B cell (primary cell): ENCODE measurements around the gene G3BP1. TPM values are rescaled to one million over a fixed set of nuclear protein-coding genes. Genes with fewer than 3 reads are reported as not detected.
A peak's percentile ranks its signal among the peaks of the same experiment; 100 is the strongest.

ENCODE experiments used
- ATAC-seq: fragments of 200-7000 bp; cut with Tn5 transposase; one replicate; pipeline ENCODE4 v1.10.0; 2021; ENCODE audit warnings: low read depth, mild to moderate bottlenecking, moderate number of reproducible peaks, moderate library complexity
- CTCF ChIA-PET: fragments of 350-600 bp; sonication (Branson Sonifier 250); formaldehyde crosslinking; loops from one replicate; lab custom pipeline; 2021; ENCODE audit warnings: antibody characterized with exemption, inconsistent platforms; lab: Charles Lee
- POLR2A ChIA-PET: fragments of 350-600 bp; sonication (Branson Sonifier 250); formaldehyde crosslinking; loops from one replicate; lab custom pipeline; 2021; ENCODE audit warnings: antibody characterized with exemption; lab: Charles Lee
- DNase-seq: peaks from one replicate; pipeline ENCODE4 v3.0.0; 2013
- H2AFZ ChIP-seq: 2 replicates; pipeline ENCODE4 v1.6.1; 2012; ENCODE audit warnings: mild to moderate bottlenecking, low read depth, low read length; ENCODE audit not compliant: insufficient read depth, poor library complexity, severe bottlenecking
- H3K27ac ChIP-seq, 2 donors: 1 replicate in 1 of 2; 2 replicates in 1 of 2; pipeline ENCODE4 v1.5.1; 2012 to 2013; ENCODE audit warnings: low read length in 2 of 2, mild to moderate bottlenecking in 2 of 2, moderate library complexity in 1 of 2
- H3K27me3 ChIP-seq, 4 experiments: fragments of 200-600 bp in 1 of 4; sonication (generic) in 1 of 4; replicated peaks in 1 of 4; 1 replicate in 2 of 4; 2 replicates in 2 of 4; pipeline versions ENCODE4 v1.6.1 to v1.7.0; 2013 to 2016; ENCODE audit warnings: low read length in 3 of 4, mild to moderate bottlenecking in 2 of 4, mixed read lengths in 1 of 4, moderate library complexity in 1 of 4; ENCODE audit not compliant: insufficient read depth in 4 of 4, control insufficient read depth in 3 of 4; ENCODE audit errors: control extremely low read depth in 1 of 4
- H3K36me3 ChIP-seq, 2 experiments: replicated peaks in 1 of 2; 1 replicate in 1 of 2; 2 replicates in 1 of 2; pipeline versions ENCODE4 v1.6.1 to v1.7.1; 2013; ENCODE audit warnings: low read length in 1 of 2; ENCODE audit not compliant: insufficient read depth in 2 of 2, control insufficient read depth in 1 of 2; ENCODE audit errors: control extremely low read depth in 1 of 2, extremely low read depth in 1 of 2
- H3K4me1 ChIP-seq, 2 donors: fragments of 200-600 bp in 1 of 2; sonication (generic) in 1 of 2; 1 replicate in 1 of 2; 2 replicates in 1 of 2; pipeline versions ENCODE4 v1.5.1 to v1.6.1; 2013 to 2017; ENCODE audit warnings: low read length in 2 of 2; ENCODE audit not compliant: control insufficient read depth in 2 of 2, insufficient read depth in 2 of 2
- H3K4me2 ChIP-seq: replicated peaks from 2 replicates; pipeline ENCODE3; 2012; ENCODE audit warnings: mild to moderate bottlenecking, low read depth, low read length; ENCODE audit not compliant: poor library complexity, severe bottlenecking
- H3K4me3 ChIP-seq, 5 experiments: fragments of 200-600 bp in 1 of 5; sonication (generic) in 1 of 5; 1 replicate in 3 of 5; 2 replicates in 2 of 5; pipeline versions ENCODE4 v1.5.1 to v1.7.0; 2011 to 2016; ENCODE audit warnings: low read length in 4 of 5, mild to moderate bottlenecking in 4 of 5, low read depth in 2 of 5, control low read depth in 1 of 5, moderate library complexity in 1 of 5; ENCODE audit not compliant: insufficient read depth in 1 of 5; ENCODE audit errors: control extremely low read depth in 1 of 5, extremely low read depth in 1 of 5
- H3K79me2 ChIP-seq: fragments of 200-600 bp; sonication (generic); one replicate; pipeline ENCODE4 v1.6.0; 2016; ENCODE audit warnings: low read length; ENCODE audit not compliant: control insufficient read depth, insufficient read depth
- H3K9ac ChIP-seq: fragments of 200-600 bp; sonication (generic); 2 replicates; pipeline ENCODE4 v1.6.1; 2017; ENCODE audit warnings: mild to moderate bottlenecking, low read length, moderate library complexity
- H3K9me3 ChIP-seq, 3 donors: one replicate each; pipeline versions ENCODE4 v1.6.1 to v1.7.1; 2013; ENCODE audit warnings: low read length in 2 of 3; ENCODE audit not compliant: control insufficient read depth in 2 of 3, insufficient read depth in 1 of 3; ENCODE audit errors: control extremely low read depth in 1 of 3
- H4K20me1 ChIP-seq: 2 replicates; pipeline ENCODE4 v1.6.0; 2012; ENCODE audit warnings: mild to moderate bottlenecking, low read length; ENCODE audit not compliant: insufficient read depth, control insufficient read depth, poor library complexity, severe bottlenecking
- H3K27ac Mint-ChIP-seq: one replicate; pipeline ENCODE4 v1.8.0; 2021; ENCODE audit warnings: mixed read lengths
- H3K27me3 Mint-ChIP-seq: one replicate; pipeline ENCODE4 v1.8.0; 2021; ENCODE audit warnings: mixed read lengths
- H3K4me1 Mint-ChIP-seq: one replicate; pipeline ENCODE4 v1.8.0; 2021; ENCODE audit warnings: mixed read lengths
- H3K4me3 Mint-ChIP-seq: one replicate; pipeline ENCODE4 v1.8.0; 2021; ENCODE audit warnings: mixed read lengths
- H3K9me3 Mint-ChIP-seq: one replicate; pipeline ENCODE4 v1.8.0; 2022; ENCODE audit warnings: mixed read lengths; ENCODE audit not compliant: insufficient read depth
- CTCF ChIP-seq: fragments of 200-600 bp; IDR thresholded peaks from one replicate; pipeline ENCODE4 v1.8.0; 2022; ENCODE audit warnings: antibody characterized with exemption, mild to moderate bottlenecking
- EZH2 ChIP-seq: IDR thresholded peaks from 2 replicates; pipeline ENCODE4 v1.6.1; 2012; ENCODE audit warnings: borderline replicate concordance, low read depth, mild to moderate bottlenecking, moderate library complexity, low read length; ENCODE audit not compliant: insufficient read depth, poor library complexity, severe bottlenecking
- WGBS: methylation state at CpG from one replicate; pipeline ENCODE4 v1.1.5; 2013; ENCODE audit warnings: missing lambda C conversion rate; ENCODE audit not compliant: insufficient coverage; 5-methylcytosine and 5-hydroxymethylcytosine counted together
- intact Hi-C: fragments of 100-400 bp; cut with micrococcal nuclease; formaldehyde crosslinking; loops from one replicate; pipeline ENCODE4 v1.10.0; 2022
- polyA plus RNA-seq: library from polyadenylated mRNA; depleted of rRNA; stranded (reverse); fragments of >200 nt; gene quantifications from 2 replicates; pipeline ENCODE4 v1.2.3, GENCODE V29; 2012
- total RNA-seq, 2 donors: library from RNA; stranded (reverse); fragments of 120-200 nt in 1 of 2; gene quantifications; 1 replicate in 1 of 2; 2 replicates in 1 of 2; pipeline versions ENCODE4 v1.2.3 to v1.2.4, GENCODE V29; 2013 to 2022

G3BP1 gene
- total and polyA plus RNA-seq, 2 donors (not counting 1 experiment from before 2014, with no cell fraction given): 12.7 to 159 TPM

DNA sequence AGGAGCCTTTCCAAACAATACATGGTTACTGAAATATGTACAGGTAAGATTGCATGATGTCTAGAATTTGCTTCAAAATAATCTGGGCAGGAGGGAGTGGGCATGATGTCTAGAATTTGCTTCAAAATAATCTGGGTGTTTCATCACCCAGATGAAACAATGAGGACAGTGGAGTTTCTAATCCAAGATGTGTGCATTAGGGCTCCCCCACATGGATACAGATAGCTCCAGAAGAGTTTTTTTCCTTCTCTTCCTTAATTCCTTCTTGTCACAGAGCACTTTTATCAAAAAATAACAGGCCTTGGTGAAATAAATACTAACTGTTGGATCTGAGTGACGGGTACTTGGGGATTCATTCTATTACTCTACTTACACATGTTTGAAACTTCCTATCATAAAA, 28.2 kb upstream of the G3BP1 start:
- no peaks in the 10 kb centered on the region for H3K27me3 ChIP-seq
- WGBS: no CpG with 5 or more reads among the region's 1 CpG
- peaks cover 4 to 36% of the 10 kb centered on the region in 2 experiments for H3K36me3 ChIP-seq
- peaks cover 22 to 26% of the 10 kb centered on the region in 2 donors for H3K4me1 ChIP-seq
- no peak overlapping the region for H3K4me2 ChIP-seq
- H3K79me2 ChIP-seq: peaks cover 8% of the 10 kb centered on the region
- TF ChIP-seq CTCF (no peak), EZH2 (no peak)
- DNase-seq (no peak), ATAC-seq (no peak)
- ChIA-PET POLR2A (no interaction called here), CTCF (interaction anchor here (1.1 to 11.7 kb wide), 2 partner anchors 49 to 84 kb away, joined by 3 to 156 read pairs; no protein-coding TSS in a partner anchor)
- H3K9ac ChIP-seq: no peak overlapping the region
- no peaks in the 10 kb centered on the region for H3K9me3 ChIP-seq
- H4K20me1 ChIP-seq: peaks cover 6% of the 10 kb centered on the region
- no peak overlapping the region for H3K4me3 ChIP-seq
- no peak overlapping the region for H3K4me3 Mint-ChIP-seq
- peaks cover 29% of the 10 kb centered on the region for H3K4me1 Mint-ChIP-seq
- H2AFZ ChIP-seq: no peak overlapping the region
- H3K27ac ChIP-seq: no peak overlapping the region
- H3K27ac Mint-ChIP-seq: no peak overlapping the region
- H3K9me3 Mint-ChIP-seq: no peaks in the 10 kb centered on the region
- H3K27me3 Mint-ChIP-seq: no peaks in the 10 kb centered on the region
- intact Hi-C loops: no loop called here

DNA sequence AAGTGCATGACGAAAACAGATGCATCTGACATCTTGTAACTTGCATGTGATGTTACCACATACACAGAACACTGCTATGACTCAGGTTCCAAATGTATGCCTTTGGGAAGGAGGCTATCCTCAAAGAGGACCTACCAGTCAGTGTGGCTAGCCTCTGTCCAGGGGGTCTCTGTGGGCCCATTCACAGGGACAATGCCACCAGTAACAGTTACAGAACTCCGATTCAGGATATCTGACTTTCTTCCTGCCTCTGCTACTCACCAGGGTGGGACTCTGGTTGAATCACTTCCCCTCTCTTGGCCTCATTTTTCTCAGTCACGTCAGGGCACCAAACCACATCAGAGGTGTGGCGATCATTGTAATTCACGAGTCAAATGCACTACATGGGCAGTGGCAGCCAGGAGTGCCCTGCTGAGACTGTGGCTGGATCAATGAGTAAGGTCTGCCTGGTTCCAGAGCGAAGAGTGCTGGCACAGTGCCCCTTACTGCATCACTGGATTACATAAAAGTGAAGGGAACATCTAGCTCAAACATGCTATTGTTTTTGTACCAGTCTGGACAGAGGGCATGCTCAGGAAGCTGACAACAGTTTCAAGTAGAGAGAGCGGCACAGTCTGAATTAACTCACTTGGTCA, 26.6 kb upstream of the G3BP1 start:
- no peaks in the 10 kb centered on the region for H3K27me3 Mint-ChIP-seq

More for the DNA sequence above, 26.6 kb upstream of the G3BP1 start:
- ATAC-seq (peak; percentile 65), DNase-seq (peak; percentile 54)
- TF ChIP-seq EZH2 (no peak), CTCF (no peak)
- H3K4me3 Mint-ChIP-seq: peak overlapping the region; percentile 4
- POLR2A ChIA-PET: no interaction called here
- H3K9me3 ChIP-seq: no peaks in the 10 kb centered on the region
- H4K20me1 ChIP-seq: peaks cover 4% of the 10 kb centered on the region
- peak overlapping the region; percentile 78 for H3K27ac Mint-ChIP-seq
- no peak overlapping the region for H2AFZ ChIP-seq
- H3K36me3 ChIP-seq: peaks cover 4 to 36% of the 10 kb centered on the region in 2 experiments
- H3K4me2 ChIP-seq: peak overlapping the region; percentile 34
- H3K27ac ChIP-seq: peak overlapping the region; percentile 15 to 58
- 38% methylated on average over 6 of the region's 7 CpGs for WGBS
- no peak overlapping the region for H3K4me3 ChIP-seq
- intact Hi-C loops: no loop called here
- H3K4me1 ChIP-seq: peaks cover 32 to 39% of the 10 kb centered on the region in 2 donors
- H3K4me1 Mint-ChIP-seq: peaks cover 36% of the 10 kb centered on the region
- peak overlapping the region; percentile 13 for H3K9ac ChIP-seq
- CTCF ChIA-PET: interaction anchor here (11.7 kb wide), 1 partner anchor 86 kb away, joined by 156 read pairs; no protein-coding TSS in a partner anchor
- no peaks in the 10 kb centered on the region for H3K27me3 ChIP-seq
- H3K9me3 Mint-ChIP-seq: no peaks in the 10 kb centered on the region
- H3K79me2 ChIP-seq: peaks cover 20% of the 10 kb centered on the region
